ENCODE measurements around the gene GOLGA8G.
"Not testable (repeated sequence)": the region's sequence is repeated elsewhere in the genome, so short reads cannot be mapped to it uniquely, and the experiment has no call there.

The GOLGA8G gene

GRCh38 chr15:28532954-28533353, at the start of gene GOLGA8G:
TSS of gene GOLGA8G (minus strand) at chr15:28532971. CDS start at chr15:28532909, 62 bp downstream.
- not testable (repeated sequence) for DNase-seq

GRCh38 chr15:28573351-28573750, 40.6 kb upstream of the GOLGA8G start:
- DNase-seq = not testable (repeated sequence)

GRCh38 chr15:28553268-28553667, 20.5 kb upstream of the GOLGA8G start, which contains the start of gene GOLGA6L25:
TSS of gene GOLGA6L25 (plus strand) at chr15:28553568. CDS start at chr15:28553629, 61 bp downstream.
- not testable (repeated sequence) for DNase-seq

- not testable (repeated sequence) for DNase-seq
Observed at GRCh38 chr15:28515208-28515607, 17.6 kb downstream of the GOLGA8G start.

- DNase-seq = not testable (repeated sequence)
Observed at GRCh38 chr15:28514128-28514527, 18.6 kb downstream of the GOLGA8G start.

- DNase-seq = not testable (repeated sequence)
Observed at GRCh38 chr15:28508217-28508889, 24.4 kb downstream of the GOLGA8G start.

- not testable (repeated sequence) for DNase-seq
Observed at GRCh38 chr15:28481340-28481739, 51.4 kb downstream of the GOLGA8G start.
